GM21515 (cell line): ENCODE data around the gene DMWD.
"Not testable (repeated sequence)": the region's sequence is repeated elsewhere in the genome, so short reads cannot be mapped to it uniquely, and the experiment has no call there.

Experiments
- ATAC-seq: cut with Tn5 transposase; IDR thresholded peaks from one replicate; pipeline ENCODE4 v1.9.1; 2021; ENCODE audit not compliant: unreplicated experiment

The DMWD gene

DNA sequence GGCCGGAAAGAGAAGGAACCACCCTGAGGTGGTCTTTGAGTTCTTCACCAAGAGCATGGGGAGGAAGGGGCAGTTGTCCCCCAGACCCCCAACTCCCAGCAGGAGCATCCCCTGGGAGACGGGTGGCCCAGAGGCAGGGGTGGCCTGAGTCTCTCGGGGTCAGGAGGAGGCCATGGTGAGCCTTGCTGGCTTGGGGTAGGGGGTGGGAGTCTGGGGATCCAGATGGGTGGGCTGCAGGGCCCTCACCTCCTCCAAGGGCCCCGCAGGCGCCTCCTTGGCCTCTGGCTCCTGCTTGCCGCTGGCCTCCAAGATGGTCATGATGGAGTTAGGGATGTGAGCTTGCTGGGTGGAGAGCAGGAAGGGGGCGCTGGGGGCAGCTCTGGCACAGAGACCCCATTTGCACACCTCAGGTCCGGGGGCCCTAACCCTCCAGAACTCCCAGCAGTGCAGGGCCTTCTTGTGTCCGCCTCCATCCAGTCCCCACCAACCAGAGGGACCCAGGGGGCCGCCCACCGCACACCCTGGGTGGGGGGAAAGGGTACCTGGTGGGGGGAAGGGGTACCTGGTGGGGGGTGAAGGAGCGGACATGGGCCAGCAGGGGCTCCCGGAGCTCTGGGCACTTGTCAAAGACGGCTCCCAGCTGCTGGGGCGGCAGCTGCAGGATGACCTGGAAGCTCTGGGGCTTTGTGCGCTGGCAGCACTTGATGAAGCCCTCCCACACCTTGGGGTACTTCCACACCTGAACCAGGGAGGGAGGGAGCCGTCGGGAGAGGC, 23.8 kb upstream of the DMWD start:
- no peak for ATAC-seq

DNA sequence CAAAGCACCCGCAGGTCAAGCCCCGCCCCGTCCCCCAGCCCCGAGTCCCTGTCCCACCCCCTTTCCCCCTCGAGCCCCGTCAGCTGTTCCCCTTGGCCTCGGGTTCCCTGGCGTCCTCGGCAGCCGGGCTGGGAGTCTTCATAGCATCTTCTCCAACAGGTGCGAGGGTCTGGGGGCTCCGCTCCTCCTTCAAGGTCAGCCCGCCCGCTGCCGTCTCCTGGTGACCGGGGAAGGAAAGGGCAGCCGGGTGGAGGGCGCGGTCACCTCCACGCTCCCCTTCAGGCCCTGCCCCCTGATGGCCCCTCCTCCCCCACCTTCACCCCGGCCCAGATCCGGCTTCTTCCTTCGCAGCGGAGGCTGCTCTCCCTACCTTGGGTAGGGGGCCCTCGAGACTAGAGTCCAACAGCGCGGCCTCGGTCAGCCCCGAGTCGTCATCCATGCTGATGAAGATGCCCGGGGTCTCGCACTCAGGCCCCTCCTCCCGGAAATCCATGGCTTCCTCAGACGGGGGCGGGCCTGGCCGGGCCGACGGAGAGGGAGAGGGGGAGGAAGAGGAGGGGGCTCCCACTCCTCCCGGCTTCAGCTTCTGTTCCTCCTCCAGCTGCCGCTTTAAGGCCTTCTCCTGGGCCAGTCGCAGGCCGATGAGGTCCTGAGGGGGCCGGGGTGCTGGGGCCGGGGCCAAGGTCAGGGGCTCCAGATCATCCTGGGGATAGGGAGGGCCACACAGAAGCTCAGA, 23.0 kb upstream of the DMWD start:
- ATAC-seq: no peak

DNA sequence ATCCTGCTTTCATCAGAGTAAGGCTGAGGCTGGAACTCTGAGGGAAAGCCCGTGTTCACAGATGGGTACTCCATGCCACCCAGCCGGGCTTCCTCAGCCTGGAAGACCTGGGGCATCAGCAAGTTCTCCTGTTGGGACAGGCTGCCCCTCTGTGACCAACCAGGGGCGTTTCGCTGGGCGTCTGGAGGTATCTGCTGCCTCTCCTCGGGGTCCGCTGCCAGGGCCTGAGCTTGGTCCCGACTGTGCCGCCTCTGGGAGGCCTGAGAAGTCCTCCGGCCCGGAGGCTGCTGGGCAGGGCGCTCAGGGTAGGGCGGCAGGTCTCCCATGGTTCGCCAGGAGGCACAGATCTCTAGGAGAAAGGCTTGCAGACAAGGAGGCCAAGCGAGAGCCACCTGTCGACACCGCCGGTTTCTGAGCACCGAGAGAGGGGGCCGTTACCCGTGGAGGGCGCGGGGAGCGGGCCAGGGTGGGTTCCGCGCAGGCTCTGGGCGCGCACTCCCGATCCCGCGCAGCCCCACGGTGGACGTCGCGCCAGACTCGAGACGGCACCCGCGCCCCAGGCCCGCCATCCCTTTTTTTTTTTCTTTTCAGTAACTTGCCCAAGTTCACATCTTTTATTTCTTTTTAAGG, 22.3 kb upstream of the DMWD start, which contains the start of gene RSPH6A:
TSS of gene RSPH6A (minus strand) at position 458 of the 630 bp plus-strand sequence. CDS start at position 326, 132 bp downstream.
- no peak for ATAC-seq

DNA sequence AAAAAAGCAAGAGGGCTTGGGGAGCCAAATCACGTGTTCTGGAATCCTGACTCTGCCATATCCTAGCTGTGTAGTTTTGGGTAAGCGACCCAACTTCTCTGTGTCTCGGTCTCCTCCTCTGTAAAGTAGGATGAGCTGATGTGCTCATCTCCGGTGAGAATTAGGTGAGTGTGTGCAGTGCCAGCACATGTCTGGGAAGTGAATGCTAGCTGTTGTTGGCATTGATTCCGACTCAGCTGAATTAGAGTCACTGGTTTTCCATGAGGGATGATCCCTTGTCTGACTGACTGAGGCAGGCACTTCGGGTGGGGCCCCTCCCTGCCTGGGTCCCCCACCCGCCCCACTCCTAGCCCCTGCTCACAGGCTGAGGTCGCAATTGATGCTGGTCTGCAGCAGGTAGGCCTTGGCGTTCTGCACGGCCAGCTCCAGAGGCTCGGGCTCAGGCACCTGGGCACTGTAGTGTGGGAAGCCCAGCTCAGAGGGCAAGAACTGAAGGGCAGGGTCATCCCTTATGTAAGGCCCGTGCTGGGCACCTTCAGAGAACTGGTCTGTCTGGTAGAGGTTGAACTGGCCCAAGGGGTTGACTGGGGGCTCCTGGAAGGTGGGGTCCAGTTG, 21.6 kb upstream of the DMWD start:
- ATAC-seq: no peak

DNA sequence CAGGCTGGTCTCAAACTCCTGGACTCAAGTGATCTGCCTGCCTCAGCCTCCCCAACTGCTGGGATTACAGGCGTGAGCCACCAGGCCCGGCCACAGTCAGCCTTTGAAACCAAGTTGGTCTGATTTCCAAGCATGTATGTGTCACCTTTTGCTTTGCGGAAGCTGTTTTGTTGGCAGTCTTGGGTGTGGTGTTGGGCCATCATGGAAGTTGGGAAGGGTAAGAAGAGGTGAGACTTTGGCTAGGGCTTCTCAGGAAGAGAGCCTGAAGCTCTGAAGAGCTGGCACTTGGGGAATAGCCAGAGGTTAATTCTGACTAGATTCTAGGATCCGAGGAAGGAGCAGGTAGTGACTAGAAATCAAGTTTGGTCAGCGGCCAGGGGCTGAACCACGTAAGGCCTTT, 19.7 kb upstream of the DMWD start:
- no peak for ATAC-seq

DNA sequence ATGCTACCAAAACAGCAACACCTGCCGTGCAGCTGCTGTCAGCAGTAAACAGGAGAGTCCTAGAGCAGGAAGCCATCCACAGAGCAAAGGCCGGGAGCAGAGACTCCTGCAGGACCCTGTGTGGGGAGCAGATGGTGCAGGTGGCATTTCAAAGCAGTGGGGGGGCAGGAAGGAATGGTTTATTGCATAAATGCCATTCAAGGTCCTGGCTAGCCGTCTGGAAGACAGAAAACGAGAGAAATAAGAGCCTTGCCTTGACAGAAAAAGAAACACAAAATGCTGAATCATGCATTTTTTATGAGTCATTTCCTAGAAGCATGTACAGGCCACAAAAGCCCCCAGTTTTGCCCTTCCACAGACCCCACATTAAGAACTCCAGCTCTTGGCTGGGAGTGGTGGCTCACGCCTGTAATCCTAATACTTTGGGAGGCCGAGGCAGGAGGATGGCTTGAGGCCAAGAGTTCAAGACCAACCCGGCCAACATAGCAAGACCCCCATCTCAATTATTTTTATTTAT, 17.1 kb upstream of the DMWD start:
- no peak for ATAC-seq

DNA sequence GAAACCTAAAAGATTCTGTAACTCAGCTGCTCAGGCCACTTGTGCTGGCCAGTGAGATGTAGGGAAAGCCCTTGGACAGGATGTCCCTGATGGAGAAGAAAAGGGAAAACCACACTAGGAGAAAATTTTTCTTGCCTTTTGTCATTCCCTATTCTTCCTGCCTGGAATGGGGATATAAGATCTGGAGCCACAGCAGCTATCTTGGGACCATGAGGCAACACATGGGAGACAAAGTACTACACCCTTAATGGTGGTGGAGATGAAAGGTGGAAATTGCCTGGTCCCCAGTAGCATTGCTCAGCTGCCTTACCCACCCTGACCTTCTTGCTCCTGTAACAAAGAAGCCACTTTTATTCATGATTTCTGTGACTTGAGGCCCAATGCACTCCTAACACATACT, 13.1 kb upstream of the DMWD start:
- ATAC-seq: no peak

DNA sequence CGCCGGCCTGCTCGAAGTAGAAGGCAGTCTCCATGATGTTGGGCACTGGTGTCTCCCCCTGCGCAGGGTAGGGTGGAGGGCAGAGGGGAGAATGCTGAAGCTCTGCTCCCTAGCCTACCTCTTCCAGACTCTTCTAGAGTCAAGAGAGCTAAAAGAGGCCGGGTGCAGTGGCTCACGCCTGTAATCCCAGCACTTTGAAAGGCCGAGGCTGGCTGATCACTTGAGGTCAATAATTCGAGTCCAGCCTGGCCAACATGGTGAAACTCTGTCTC, 12.2 kb upstream of the DMWD start:
- ATAC-seq: no peak

DNA sequence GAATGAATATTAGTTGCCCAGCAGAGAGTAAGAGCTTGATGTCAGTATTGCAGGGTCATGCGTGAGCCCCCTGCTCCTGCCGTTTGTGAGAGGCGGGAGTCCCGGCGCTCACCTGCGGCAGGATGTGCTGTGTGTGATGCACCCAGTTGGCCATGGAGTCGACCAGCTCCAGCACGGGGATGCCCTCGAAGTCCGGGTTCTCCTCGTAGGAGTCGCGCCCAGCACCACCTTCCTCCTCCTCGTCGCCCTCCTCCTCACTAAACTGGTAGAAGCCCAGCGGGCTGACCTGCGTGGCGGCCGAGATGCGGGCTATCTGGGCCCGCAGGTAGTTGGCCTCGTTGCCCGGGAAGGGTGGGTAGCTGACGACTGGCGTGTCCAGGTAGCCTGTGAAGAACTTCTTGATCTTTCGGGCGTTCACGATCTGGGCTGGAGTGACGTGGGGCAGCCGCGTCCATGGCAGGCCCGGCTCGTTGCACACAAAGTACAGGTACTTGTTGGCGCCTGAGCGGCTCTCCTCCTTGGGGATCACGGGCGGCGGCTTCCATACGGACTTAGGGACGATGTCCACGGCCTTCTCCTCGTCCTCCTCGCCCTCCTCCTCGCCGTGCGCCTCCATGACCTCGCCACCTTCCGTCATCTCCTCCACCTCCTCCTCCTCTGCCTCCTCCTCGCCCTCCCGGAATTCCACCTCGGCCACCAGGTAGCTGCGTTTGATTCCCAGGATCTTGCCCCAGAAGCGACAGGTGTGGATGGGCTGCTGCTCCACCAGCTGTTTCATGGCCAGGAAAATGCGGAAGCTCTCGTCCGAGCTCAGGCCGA, 11.7 kb upstream of the DMWD start:
- no peak for ATAC-seq

DNA sequence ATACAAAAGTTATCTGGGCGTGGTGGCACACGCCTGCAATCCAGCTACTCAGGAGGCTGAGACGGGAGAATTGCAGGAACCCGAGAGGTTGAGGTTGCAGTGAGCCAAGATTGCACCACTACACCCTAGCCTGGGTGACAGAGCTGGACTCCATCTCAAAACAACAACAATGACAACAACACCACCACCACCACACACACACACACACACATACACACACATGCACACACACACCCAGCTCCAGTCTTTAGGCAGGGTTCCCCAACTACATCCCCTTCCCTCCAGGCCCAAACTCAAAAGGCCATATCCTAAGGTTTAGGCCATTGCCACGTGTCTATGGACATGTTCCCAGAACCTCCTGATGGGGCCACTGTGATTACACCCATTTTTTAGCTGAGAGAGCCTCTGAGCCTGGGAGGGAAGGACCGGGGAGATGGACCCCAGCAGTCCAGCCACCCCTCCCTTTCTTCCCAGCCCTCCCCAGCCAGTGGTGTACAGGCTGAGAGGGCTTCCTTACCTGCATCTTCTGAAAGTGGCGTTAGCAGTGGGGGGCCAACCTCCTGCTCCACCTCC, 9.0 kb upstream of the DMWD start:
- ATAC-seq: no peak

DNA sequence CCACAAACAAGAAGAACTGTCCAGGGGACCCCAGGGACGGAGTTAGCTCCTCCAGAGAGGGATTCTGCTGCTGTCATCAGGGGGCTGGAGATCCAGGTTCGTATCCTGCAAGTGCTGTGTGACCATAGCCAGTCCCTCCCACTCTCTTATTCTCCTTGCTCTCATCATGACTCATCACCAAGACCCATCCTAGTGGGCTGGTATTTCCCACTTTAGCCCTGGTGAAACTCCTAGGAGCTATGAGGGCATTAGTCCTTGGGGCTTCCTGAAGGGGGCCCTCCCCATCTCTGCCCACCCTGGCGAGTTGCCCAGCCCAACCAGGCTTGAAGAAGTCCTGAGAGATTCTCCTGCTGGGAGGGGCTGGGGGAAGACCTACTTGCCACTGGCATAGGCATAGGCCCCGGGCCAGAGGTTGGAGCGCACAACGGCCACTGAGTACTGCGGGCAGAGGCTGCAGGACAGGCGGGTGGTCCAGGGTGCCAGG, 7.5 kb upstream of the DMWD start:
- ATAC-seq: no peak

DNA sequence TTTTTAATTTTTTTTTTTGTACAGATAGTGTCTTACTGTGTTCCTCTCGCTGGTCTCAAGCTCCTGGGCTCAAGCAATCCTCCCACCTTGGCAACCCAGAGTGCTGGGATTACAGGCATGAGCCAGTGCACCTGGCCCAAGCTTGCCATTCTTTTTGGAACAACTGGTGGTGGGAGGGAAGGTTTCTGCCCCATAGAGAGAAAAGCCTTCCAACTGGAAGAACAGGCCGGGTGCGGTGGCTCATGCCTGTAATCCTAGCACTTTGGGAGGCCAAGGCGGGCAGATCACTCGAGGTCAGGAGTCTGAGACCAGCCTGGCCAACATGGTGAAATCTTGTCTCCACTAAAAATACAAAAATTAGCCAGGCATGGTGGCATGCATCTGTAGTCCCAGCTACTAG, 6.9 kb upstream of the DMWD start:
- ATAC-seq: not testable (repeated sequence)

DNA sequence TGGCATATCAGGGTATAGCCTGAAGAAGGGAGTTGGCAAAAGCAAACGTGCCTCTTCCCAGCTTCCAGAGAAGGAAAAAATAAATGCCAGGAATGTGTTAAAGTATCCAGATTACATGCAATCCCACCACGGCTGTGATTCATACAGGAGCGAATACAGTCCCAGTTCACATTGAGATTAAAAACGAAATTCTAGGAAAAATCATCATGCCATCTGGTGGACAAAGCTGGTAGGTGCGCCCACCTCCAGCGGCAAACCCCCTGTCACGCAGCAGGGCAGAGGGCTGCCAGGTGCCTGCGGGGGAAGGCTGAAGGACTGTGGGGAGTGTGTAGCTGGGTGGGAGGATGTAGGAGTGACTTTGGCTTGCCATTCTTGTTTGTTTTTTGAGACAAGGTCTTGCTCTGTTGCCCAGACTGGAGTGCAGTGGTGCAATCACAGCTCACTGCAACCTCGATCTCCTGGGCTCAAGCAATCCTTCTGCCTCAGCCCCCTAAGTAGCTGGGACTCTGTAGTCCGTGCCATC, 6.4 kb upstream of the DMWD start:
- no peak for ATAC-seq

DNA sequence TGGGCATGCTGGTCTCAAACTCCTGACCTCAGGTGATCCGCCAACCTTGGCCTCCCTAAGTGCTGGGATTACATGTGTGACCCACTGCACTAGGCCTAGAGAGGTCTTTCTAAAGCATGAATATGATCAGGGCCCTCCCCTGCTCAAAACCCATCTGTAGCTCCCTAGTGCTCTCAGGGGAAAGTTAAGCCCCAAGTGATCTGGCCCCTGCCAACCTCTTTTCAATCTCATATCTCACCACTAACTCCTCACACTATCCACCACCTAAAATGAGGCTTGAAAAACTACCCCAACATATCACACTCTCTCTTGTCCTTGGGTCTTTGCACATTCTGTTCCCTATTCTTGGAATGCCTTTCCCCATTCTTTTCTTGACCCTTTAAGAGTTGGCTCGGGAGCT, 2.0 kb upstream of the DMWD start:
- ATAC-seq: no peak

DNA sequence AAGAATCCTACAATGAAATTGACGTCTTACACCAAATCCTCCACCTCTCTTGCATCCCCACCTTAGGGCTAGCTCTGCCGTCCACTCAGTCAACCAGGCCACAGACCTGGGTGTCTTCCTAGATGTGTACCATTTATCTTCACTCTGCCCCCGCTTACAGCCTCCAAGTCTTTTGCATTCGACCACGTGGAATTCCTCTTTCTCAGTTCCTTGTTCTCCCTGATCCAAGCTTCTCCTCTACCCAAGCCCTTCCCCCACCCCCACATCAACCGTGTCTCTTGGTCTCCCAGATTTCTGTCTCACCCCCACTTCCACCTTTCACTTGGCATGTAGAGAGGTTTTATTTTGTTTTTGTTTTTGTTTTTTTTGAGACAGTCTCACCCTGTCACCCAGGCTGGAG, 1.2 kb upstream of the DMWD start:
- ATAC-seq: no peak

DNA sequence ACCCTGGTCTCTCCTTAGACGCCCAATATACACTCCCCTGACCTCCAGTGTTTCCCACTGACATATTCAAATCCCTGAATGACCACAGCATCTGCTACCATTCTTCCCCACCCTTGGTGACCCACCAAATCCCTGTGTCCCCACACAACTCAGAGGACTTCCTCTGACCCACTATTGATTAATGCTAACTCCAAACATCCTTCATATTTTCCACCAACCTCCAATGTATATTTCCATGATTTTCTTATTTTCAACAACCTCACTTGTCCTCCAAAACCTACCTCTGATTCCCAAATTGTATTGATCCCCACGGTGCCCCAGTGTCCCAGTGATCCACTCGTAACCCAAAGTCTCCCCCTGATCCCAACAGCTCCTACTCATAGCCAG, 526 bp upstream of the DMWD start:
- ATAC-seq: no peak

DNA sequence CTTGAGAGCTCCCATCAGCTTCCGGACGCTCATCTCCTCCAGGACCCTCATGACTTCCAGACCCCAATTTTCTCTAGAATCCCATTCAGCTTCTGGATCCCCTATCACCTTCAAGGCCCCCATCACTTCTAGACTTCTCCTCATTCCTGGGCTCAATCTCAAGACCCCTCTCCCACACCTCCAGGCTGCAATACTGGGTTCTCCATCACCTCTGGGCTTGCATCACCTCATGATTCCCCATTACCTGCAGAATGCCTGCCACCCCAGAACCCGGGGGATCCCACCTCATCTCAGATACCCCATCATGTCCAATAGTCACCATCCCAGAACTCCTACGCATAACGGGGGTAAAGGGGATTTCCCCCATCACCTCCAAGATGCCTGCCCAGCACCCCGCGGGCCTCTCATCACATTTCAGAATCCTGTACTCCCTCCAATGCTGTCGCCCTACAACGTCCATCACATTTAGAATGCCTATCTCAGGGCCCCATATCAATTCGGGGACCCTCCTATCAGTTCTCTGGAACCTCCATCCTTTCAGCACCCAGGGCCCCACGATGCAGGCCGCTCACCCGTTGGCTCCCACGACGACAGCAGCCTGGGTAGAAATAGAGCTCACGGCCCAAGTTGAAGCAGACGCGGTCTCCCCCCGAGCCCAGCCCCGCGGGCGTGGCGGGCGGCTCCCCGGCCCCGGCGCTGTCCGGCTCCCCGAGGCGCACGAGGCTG, 738 bp downstream of the DMWD start:
- no peak for ATAC-seq

DNA sequence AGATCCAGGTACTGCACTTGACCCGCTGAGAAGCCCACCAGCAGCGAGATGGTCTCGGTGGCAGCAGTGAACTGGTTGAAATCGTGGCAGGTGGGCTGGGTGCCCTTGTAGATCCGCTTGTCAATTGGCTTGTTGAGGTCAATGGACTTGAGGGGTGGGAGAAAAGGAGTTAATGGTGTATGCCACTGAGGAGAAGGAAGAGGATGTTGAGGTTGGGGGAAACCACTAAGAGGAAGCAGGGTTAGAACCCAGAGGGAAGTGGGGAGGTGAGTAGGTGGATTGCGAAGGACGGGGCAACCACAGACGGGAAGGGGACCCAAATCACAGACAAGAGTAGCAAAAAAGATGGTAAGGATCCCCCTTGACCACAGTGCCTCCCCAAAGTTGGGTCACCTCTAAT, 1.7 kb downstream of the DMWD start:
- no peak for ATAC-seq

DNA sequence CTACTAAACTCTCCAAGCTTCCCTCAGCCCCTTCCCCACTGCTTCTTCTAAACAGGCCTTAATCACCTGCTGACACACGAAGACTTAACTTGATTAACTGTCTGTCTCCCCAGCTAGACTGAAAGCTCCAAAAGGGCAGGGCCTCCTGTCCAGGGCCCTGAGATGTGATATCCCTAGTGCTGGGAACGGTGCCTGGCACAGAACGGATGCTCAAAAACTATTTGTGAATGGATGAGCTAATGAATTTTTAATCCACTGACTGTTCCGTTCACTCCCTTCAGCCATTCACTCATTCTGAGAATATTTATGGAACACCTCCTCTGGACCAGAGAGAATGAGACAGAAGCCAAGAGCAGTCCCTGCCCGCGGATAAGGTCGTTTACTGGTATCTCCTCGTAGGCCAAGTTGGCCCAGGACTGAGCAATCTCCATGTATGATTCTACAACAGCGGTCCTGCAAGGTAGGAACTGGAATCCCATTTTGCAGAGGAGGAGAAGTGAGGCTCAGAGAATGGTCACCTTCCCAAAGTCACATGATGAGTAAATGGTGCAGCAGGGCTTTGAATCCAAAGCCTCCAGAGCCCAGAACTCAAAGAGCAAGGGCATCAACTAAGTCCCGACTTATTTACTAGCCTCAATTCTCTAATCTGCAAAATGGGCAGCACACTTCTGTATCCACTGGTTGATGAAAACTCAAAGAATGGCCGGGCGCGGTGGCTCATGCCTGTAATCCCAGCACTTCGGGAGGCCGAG, 3.4 kb downstream of the DMWD start:
- no peak for ATAC-seq
